PC-9 (cell line): ENCODE data around the gene CEBPZ. TPM values are rescaled to one million over a fixed set of nuclear protein-coding genes. Genes with fewer than 3 reads are reported as not detected.
A peak's percentile ranks its signal among the peaks of the same experiment; 100 is the strongest.

Experiments used
- BruUV-seq: library from RNA; stranded (reverse); fragments of 400-500 nt; replicated peaks from 2 replicates; lab custom pipeline; 2021; lab: Mats Ljungman, UMichigan
- CTCF ChIA-PET: fragments of 300-600 bp; sonication (Branson Sonifier 250); formaldehyde crosslinking; loops from one replicate; lab custom pipeline; 2022; ENCODE audit warnings: antibody characterized with exemption; lab: Charles Lee
- POLR2A ChIA-PET: fragments of 300-600 bp; sonication (Branson Sonifier 250); formaldehyde crosslinking; loops from one replicate; lab custom pipeline; 2022; ENCODE audit warnings: antibody characterized with exemption; ENCODE audit not compliant: unreplicated experiment; lab: Charles Lee
- DNase-seq, 2 experiments: peaks; one replicate each; pipeline versions ENCODE4 v3.0.0 to v3.0.0-alpha.2; 2015 to 2022; ENCODE audit warnings: mixed read lengths in 1 of 2
- H2AFZ ChIP-seq: fragments of 200-600 bp; sonication (generic); 2 replicates; pipeline ENCODE4 v1.8.1; 2017; ENCODE audit warnings: antibody characterized with exemption
- H3F3A ChIP-seq: fragments of 200-600 bp; sonication (generic); 2 replicates; pipeline ENCODE4 v1.8.1; 2017; ENCODE audit warnings: antibody characterized with exemption, mild to moderate bottlenecking, low read depth; ENCODE audit not compliant: insufficient read depth
- H3K27ac ChIP-seq: fragments of 200-600 bp; sonication (generic); 2 replicates; pipeline ENCODE4 v1.6.1; 2016; ENCODE audit warnings: mixed run types
- H3K27me3 ChIP-seq: fragments of 200-600 bp; sonication (generic); 2 replicates; pipeline ENCODE4 v1.6.1; 2016; ENCODE audit warnings: low read depth, mixed run types; ENCODE audit not compliant: insufficient read depth
- H3K36me3 ChIP-seq: fragments of 200-600 bp; sonication (generic); 2 replicates; pipeline ENCODE4 v1.6.1; 2016; ENCODE audit warnings: low read depth, mixed run types
- H3K4me1 ChIP-seq: fragments of 200-600 bp; sonication (generic); replicated peaks from 2 replicates; pipeline ENCODE4 v1.6.1; 2016; ENCODE audit warnings: mixed run types; ENCODE audit not compliant: insufficient read depth
- H3K4me2 ChIP-seq: fragments of 200-600 bp; sonication (generic); 2 replicates; pipeline ENCODE4 v1.6.1; 2017; ENCODE audit warnings: mixed run types
- H3K4me3 ChIP-seq: fragments of 200-600 bp; sonication (generic); 2 replicates; pipeline ENCODE4 v1.6.1; 2016; ENCODE audit warnings: mixed run types
- H3K79me2 ChIP-seq: fragments of 200-600 bp; sonication (generic); 2 replicates; pipeline ENCODE4 v1.6.1; 2017; ENCODE audit warnings: low read depth, mixed run types
- H3K9me2 ChIP-seq: fragments of 200-600 bp; sonication (generic); 2 replicates; pipeline ENCODE4 v1.8.1; 2017; ENCODE audit warnings: mild to moderate bottlenecking; ENCODE audit not compliant: insufficient read depth
- H3K9me3 ChIP-seq: fragments of 200-600 bp; sonication (generic); 2 replicates; pipeline ENCODE4 v1.8.1; 2016; ENCODE audit warnings: low read depth; ENCODE audit not compliant: insufficient read depth
- H4K20me1 ChIP-seq: fragments of 200-600 bp; sonication (generic); 2 replicates; pipeline ENCODE4 v1.8.1; 2017; ENCODE audit not compliant: insufficient read depth
- CTCF ChIP-seq: fragments of 200-600 bp; sonication (generic); conservative IDR thresholded peaks from 2 replicates; pipeline ENCODE4 v1.6.1; 2017; ENCODE audit warnings: mixed run types, antibody characterized with exemption, mild to moderate bottlenecking, moderate library complexity
- EZH2 ChIP-seq: fragments of 200-600 bp; sonication (generic); IDR thresholded peaks from 2 replicates; pipeline ENCODE4 v1.8.0; 2017; ENCODE audit warnings: antibody characterized with exemption, low read depth
- intact Hi-C: fragments of 100-400 bp; cut with micrococcal nuclease; formaldehyde crosslinking; loops from one replicate; pipeline ENCODE4 v1.10.0; 2022; ENCODE audit not compliant: unreplicated experiment
- total RNA-seq: library from RNA; stranded (reverse); gene quantifications from 2 replicates; pipeline ENCODE4 v1.2.3, GENCODE V29; 2021

CEBPZ gene
- total RNA-seq, 1 experiment from 2014 or later: 35.7 TPM

GRCh38 chr2:37223131-37223530 is 8.3 kb downstream of the CEBPZ start:
- Histone ChIP-seq H4K20me1 (peaks cover 21% of the 10 kb centered on the region), H3K9me3 (no peaks in the 10 kb centered on the region), H3F3A (no peaks in the 10 kb centered on the region; the same call in none of the 2 replicates), H2AFZ (no peak overlapping the region), H3K36me3 (peaks cover 43% of the 10 kb centered on the region), H3K27me3 (no peaks in the 10 kb centered on the region), H3K9me2 (no peaks in the 10 kb centered on the region), H3K4me3 (no peak overlapping the region), H3K4me1 (no peaks in the 10 kb centered on the region), H3K79me2 (peaks cover 45% of the 10 kb centered on the region), H3K27ac (no peak overlapping the region), H3K4me2 (no peak overlapping the region)
- POLR2A ChIA-PET: no interaction called here
- BruUV-seq: no TSS peak
- intact Hi-C loops: no loop called here
- CTCF ChIA-PET: no interaction called here
- DNase-seq: no peak
- TF ChIP-seq CTCF (no peak), EZH2 (no peak)

- Histone ChIP-seq H3K4me1 (peaks cover 9% of the 10 kb centered on the region), H3K4me3 (no peak overlapping the region), H3K9me3 (no peaks in the 10 kb centered on the region), H3F3A (no peaks in the 10 kb centered on the region; the same call in none of the 2 replicates), H4K20me1 (peaks cover 4% of the 10 kb centered on the region), H3K9me2 (no peaks in the 10 kb centered on the region), H3K36me3 (peaks cover 58% of the 10 kb centered on the region), H3K27me3 (no peaks in the 10 kb centered on the region), H3K27ac (no peak overlapping the region), H2AFZ (no peak overlapping the region), H3K4me2 (no peak overlapping the region), H3K79me2 (peaks cover 13% of the 10 kb centered on the region)
- BruUV-seq: no TSS peak
- intact Hi-C loops: no loop called here
- no peak for DNase-seq
- POLR2A ChIA-PET: no interaction called here
- TF ChIP-seq EZH2 (no peak), CTCF (no peak)
- CTCF ChIA-PET: no interaction called here
These were observed 12.3 kb downstream of the CEBPZ start for GRCh38 chr2:37219046-37219445.

- Histone ChIP-seq H3K36me3 (peaks cover 81% of the 10 kb centered on the region), H3K9me3 (peaks cover 1% of the 10 kb centered on the region; the same call in 1 of the 2 replicates), H2AFZ (no peak overlapping the region), H3K4me2 (0 out of 2 replicates have a peak overlapping the region, but pooled peaks have one; percentile 15), H3K4me1 (peaks cover 9% of the 10 kb centered on the region), H3K4me3 (no peak overlapping the region), H4K20me1 (no peaks in the 10 kb centered on the region; the same call in 1 of the 2 replicates), H3K27ac (peak overlapping the region; percentile 68), H3K9me2 (no peaks in the 10 kb centered on the region), H3K79me2 (no peaks in the 10 kb centered on the region), H3K27me3 (no peaks in the 10 kb centered on the region), H3F3A (no peaks in the 10 kb centered on the region; the same call in none of the 2 replicates)
- no TSS peak for BruUV-seq
- TF ChIP-seq EZH2 (no peak), CTCF (no peak)
- CTCF ChIA-PET: no interaction called here
- intact Hi-C loops: no loop called here
- no peak for DNase-seq
- POLR2A ChIA-PET: no interaction called here
These were observed 16.1 kb downstream of the CEBPZ start for GRCh38 chr2:37215250-37215649.
